PC-3 (cell line): ENCODE data around the gene JPH4. TPM values are rescaled to one million over a fixed set of nuclear protein-coding genes. Genes with fewer than 3 reads are reported as not detected.

ENCODE experiments used
- ATAC-seq: fragments of 200-7000 bp; cut with Tn5 transposase; 2 replicates; pipeline ENCODE4 v1.9.1; 2020; ENCODE audit warnings: mild to moderate bottlenecking, moderate library complexity
- BruUV-seq: library from RNA; stranded (reverse); fragments of 400-500 nt; replicated peaks from 2 replicates; lab custom pipeline; 2021; lab: Mats Ljungman, UMichigan
- CTCF ChIA-PET: fragments of 300-600 bp; sonication (Branson Sonifier 250); formaldehyde crosslinking; loops from one replicate; lab custom pipeline; 2022; ENCODE audit warnings: antibody characterized with exemption; lab: Charles Lee
- POLR2A ChIA-PET: fragments of 300-600 bp; sonication (Branson Sonifier 250); formaldehyde crosslinking; loops from one replicate; lab custom pipeline; 2022; ENCODE audit warnings: antibody characterized with exemption; ENCODE audit not compliant: unreplicated experiment; lab: Charles Lee
- DNase-seq: peaks from one replicate; pipeline ENCODE4 v3.0.0-alpha.2; 2015
- H2AFZ ChIP-seq: fragments of 300-600 bp; sonication (generic); 2 replicates; pipeline ENCODE4 v1.6.0; 2016; ENCODE audit warnings: antibody characterized with exemption, low read length
- H3F3A ChIP-seq: fragments of 300-600 bp; sonication (generic); one replicate; pipeline ENCODE4 v1.6.0; 2017; ENCODE audit warnings: antibody characterized with exemption, low read length, control low read depth, mild to moderate bottlenecking; ENCODE audit not compliant: unreplicated experiment
- H3K27ac ChIP-seq: fragments of 300-600 bp; sonication (generic); 2 replicates; pipeline ENCODE4 v1.5.1; 2016; ENCODE audit warnings: mild to moderate bottlenecking, low read length
- H3K27me3 ChIP-seq: fragments of 300-600 bp; sonication (generic); 2 replicates; pipeline ENCODE4 v1.6.1; 2016; ENCODE audit warnings: low read length, mixed read lengths
- H3K36me3 ChIP-seq: fragments of 300-600 bp; sonication (generic); 2 replicates; pipeline ENCODE4 v1.6.1; 2016; ENCODE audit warnings: low read depth, mixed run types, low read length, mixed read lengths
- H3K4me1 ChIP-seq: fragments of 300-600 bp; sonication (generic); 2 replicates; pipeline ENCODE4 v1.5.1; 2016; ENCODE audit warnings: low read length; ENCODE audit not compliant: insufficient read depth
- H3K4me2 ChIP-seq: fragments of 300-600 bp; sonication (generic); 2 replicates; pipeline ENCODE4 v1.6.0; 2016; ENCODE audit warnings: low read length
- H3K4me3 ChIP-seq: fragments of 300-600 bp; sonication (generic); 2 replicates; pipeline ENCODE4 v1.5.1; 2016; ENCODE audit warnings: mild to moderate bottlenecking, low read length, mixed read lengths
- H3K79me2 ChIP-seq: fragments of 300-600 bp; sonication (generic); 2 replicates; pipeline ENCODE4 v1.6.1; 2017; ENCODE audit warnings: low read length, mixed read lengths
- H3K9ac ChIP-seq: fragments of 300-600 bp; sonication (generic); 2 replicates; pipeline ENCODE4 v1.6.0; 2016; ENCODE audit warnings: mild to moderate bottlenecking, low read length
- H3K9me2 ChIP-seq: fragments of 300-600 bp; sonication (generic); replicated peaks from 2 replicates; pipeline ENCODE4 v1.6.1; 2016; ENCODE audit warnings: mixed run types, low read length, mixed read lengths
- H3K9me3 ChIP-seq: fragments of 300-600 bp; sonication (generic); 2 replicates; pipeline ENCODE4 v1.6.1; 2016; ENCODE audit warnings: low read length, mixed read lengths
- H4K20me1 ChIP-seq: fragments of 300-600 bp; sonication (generic); 2 replicates; pipeline ENCODE4 v1.6.1; 2016; ENCODE audit warnings: low read length, mixed read lengths
- CTCF ChIP-seq: fragments of 300-600 bp; sonication (generic); conservative IDR thresholded peaks from 2 replicates; pipeline ENCODE4 v1.5.1; 2017; ENCODE audit warnings: antibody characterized with exemption, low read depth, mild to moderate bottlenecking, low read length
- EZH2 ChIP-seq: fragments of 300-600 bp; sonication (generic); IDR thresholded peaks from one replicate; pipeline ENCODE4 v1.6.1; 2017; ENCODE audit warnings: antibody characterized with exemption, mild to moderate bottlenecking, low read length; ENCODE audit not compliant: unreplicated experiment
- EZH2phosphoT487 ChIP-seq: fragments of 300-600 bp; sonication (generic); IDR thresholded peaks from 2 replicates; pipeline ENCODE4 v1.6.1; 2018; ENCODE audit warnings: mild to moderate bottlenecking, antibody characterized with exemption, low read length, borderline replicate concordance
- intact Hi-C: fragments of 100-400 bp; cut with micrococcal nuclease; formaldehyde crosslinking; loops from 2 replicates; pipeline ENCODE4 v1.9.0; 2023
- total RNA-seq: library from RNA; depleted of rRNA; stranded (reverse); fragments of >200 nt; gene quantifications from 2 replicates; pipeline ENCODE4 v1.2.3, GENCODE V29; 2014

JPH4 gene
- total RNA-seq, 1 experiment from 2014 or later, result not detected

- no peak overlapping the region for H3K4me3 ChIP-seq
- no peak for TF ChIP-seq EZH2
- no peak for TF ChIP-seq EZH2phosphoT487
- no peak; the same call in 1 of the 2 replicates for TF ChIP-seq CTCF
- no peaks in the 10 kb centered on the region for H3K36me3 ChIP-seq
- no peak overlapping the region for H3K9ac ChIP-seq
- H3K27ac ChIP-seq, result no peak overlapping the region
- no peaks in the 10 kb centered on the region for H3F3A ChIP-seq
- intact Hi-C loops, result no loop called here
- no peaks in the 10 kb centered on the region for H3K9me2 ChIP-seq
- peaks cover 15% of the 10 kb centered on the region for H3K9me3 ChIP-seq
- DNase-seq, result no peak
- CTCF ChIA-PET, result no interaction called here
- no peaks in the 10 kb centered on the region for H3K4me1 ChIP-seq
- H3K79me2 ChIP-seq, result no peaks in the 10 kb centered on the region
- no TSS peak for BruUV-seq
- no peak overlapping the region for H2AFZ ChIP-seq
- no peaks in the 10 kb centered on the region for H4K20me1 ChIP-seq
- H3K27me3 ChIP-seq, result no peaks in the 10 kb centered on the region; the same call in 1 of the 2 replicates
- H3K4me2 ChIP-seq, result no peak overlapping the region
- POLR2A ChIA-PET, result no interaction called here
- ATAC-seq, result no peak
Measured at GRCh38 chr14:23624830-23625404, 46.3 kb upstream of the JPH4 start.

GRCh38 chr14:23623962-23624361, 45.4 kb upstream of the JPH4 start:
- Histone ChIP-seq H3K4me2 (no peak overlapping the region), H4K20me1 (no peaks in the 10 kb centered on the region), H3K9me2 (no peaks in the 10 kb centered on the region), H3K4me3 (no peak overlapping the region), H3K9ac (no peak overlapping the region), H3K79me2 (no peaks in the 10 kb centered on the region), H2AFZ (no peak overlapping the region), H3K9me3 (peaks cover 15% of the 10 kb centered on the region), H3K36me3 (no peaks in the 10 kb centered on the region), H3K27ac (no peak overlapping the region), H3F3A (no peaks in the 10 kb centered on the region), H3K4me1 (no peaks in the 10 kb centered on the region), H3K27me3 (no peaks in the 10 kb centered on the region; the same call in 1 of the 2 replicates)
- BruUV-seq, result no TSS peak
- POLR2A ChIA-PET, result no interaction called here
- DNase-seq, result no peak
- no peak for TF ChIP-seq CTCF
- TF ChIP-seq EZH2phosphoT487, result no peak
- TF ChIP-seq EZH2, result no peak
- CTCF ChIA-PET, result no interaction called here
- no peak for ATAC-seq
- intact Hi-C loops, result no loop called here

GRCh38 chr14:23622990-23623389, 44.4 kb upstream of the JPH4 start:
- intact Hi-C loops, result no loop called here
- DNase-seq (no peak), ATAC-seq (no peak)
- Histone ChIP-seq H3K9me2 (no peaks in the 10 kb centered on the region), H3K4me1 (no peaks in the 10 kb centered on the region), H3K9me3 (peaks cover 15% of the 10 kb centered on the region), H4K20me1 (no peaks in the 10 kb centered on the region), H3K9ac (no peak overlapping the region), H3K27ac (no peak overlapping the region), H3K27me3 (no peaks in the 10 kb centered on the region; the same call in 1 of the 2 replicates), H3K79me2 (no peaks in the 10 kb centered on the region), H3K4me2 (no peak overlapping the region), H3K36me3 (no peaks in the 10 kb centered on the region), H3F3A (no peaks in the 10 kb centered on the region), H2AFZ (no peak overlapping the region), H3K4me3 (no peak overlapping the region)
- CTCF ChIA-PET, result no interaction called here
- BruUV-seq, result no TSS peak
- no peak for TF ChIP-seq EZH2phosphoT487
- TF ChIP-seq EZH2, result no peak
- POLR2A ChIA-PET, result no interaction called here
